ENCODE results near the gene S100PBP. TPM values are rescaled to one million over a fixed set of nuclear protein-coding genes. Genes with fewer than 3 reads are reported as not detected.

S100PBP gene
- total and polyA plus RNA-seq, 9 of the 15 experiments (the other 6 are each of a cell fraction or from before 2014, with no cell fraction given): 22.9 to 60.2 (median 32.9) TPM

DNA sequence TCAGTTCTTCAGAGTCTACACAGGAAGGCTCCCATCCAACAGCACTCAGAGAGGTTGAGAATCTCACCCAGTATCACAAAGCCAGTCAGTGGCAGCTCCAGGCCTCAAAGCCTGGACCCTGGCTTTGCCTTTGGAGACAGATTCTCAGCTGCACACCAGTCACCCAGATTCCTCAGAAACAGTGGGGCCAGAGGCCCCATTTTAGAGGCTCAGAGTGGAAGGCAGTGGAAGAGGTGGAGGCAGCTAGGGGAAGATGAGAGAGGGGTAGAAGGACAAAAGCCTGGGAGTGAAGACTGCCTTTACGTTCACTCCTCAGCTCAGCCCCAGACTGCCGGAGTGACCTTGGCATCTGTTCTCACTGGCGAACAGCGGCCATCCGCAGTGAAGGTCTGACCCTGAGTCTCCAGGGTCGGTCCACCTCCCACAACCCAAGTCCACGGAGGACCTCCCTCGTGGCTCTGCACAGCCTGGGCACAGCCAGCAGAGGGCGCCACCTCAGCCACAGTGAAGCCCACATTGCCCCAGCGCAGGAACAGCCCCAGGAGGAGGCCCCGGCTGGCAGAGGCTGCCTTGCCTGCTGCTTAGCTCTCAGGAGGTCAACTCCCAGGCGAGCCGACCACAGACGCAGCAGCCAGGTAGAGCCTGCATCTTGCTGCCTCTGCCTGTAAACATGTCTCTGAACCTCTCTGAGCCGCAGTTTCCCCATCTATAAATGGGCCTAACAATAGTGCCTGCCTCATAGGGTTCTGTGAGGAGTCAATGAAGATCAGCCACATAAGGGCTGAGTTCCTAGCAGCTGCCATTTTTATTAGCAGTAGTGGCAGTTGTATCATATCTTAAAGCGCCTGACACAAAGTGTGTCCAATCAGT is 59.1 kb downstream of the S100PBP start (continued):
- TF ChIP-seq, protein P1, sequence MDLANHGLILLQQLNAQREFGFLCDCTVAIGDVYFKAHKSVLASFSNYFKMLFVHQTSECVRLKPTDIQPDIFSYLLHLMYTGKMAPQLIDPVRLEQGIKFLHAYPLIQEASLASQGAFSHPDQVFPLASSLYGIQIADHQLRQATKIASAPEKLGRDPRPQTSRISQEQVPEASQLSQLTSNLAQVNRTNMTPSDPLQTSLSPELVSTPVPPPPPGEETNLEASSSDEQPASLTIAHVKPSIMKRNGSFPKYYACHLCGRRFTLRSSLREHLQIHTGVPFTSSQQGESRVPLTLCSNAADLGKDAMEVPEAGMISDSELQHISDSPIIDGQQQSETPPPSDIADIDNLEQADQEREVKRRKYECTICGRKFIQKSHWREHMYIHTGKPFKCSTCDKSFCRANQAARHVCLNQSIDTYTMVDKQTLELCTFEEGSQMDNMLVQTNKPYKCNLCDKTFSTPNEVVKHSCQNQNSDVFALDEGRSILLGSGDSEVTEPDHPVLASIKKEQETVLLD (IDR thresholded peaks at IDR 0.05): 0 out of 2 replicates have a peak, but pooled peaks have one; percentile 37
- TF ChIP-seq CREB1 (IDR thresholded peaks at IDR 0.05) (no peak), CREB1 (CRISPR knock-in tag; IDR thresholded peaks at IDR 0.05) (peak; percentile 26; the same call in 1 of the 2 replicates), ZNF778 (CRISPR knock-in tag; IDR thresholded peaks at IDR 0.05) (no peak), ZFP36 (IDR thresholded peaks at IDR 0.05; ENCODE audit: low read depth, low read length, partially characterized antibody) (peak; percentile 11), MAZ (CRISPR knock-in tag; conservative IDR thresholded peaks at IDR 0.05 in 1 of 2, IDR thresholded peaks at IDR 0.05 in 1 of 2) (peak; percentile 22 to 52; a peak in 2 of 4 replicates), ZSCAN32 (CRISPR knock-in tag; IDR thresholded peaks at IDR 0.05) (no peak), CSDE1 (IDR thresholded peaks at IDR 0.05) (no peak), RBFOX2 (IDR thresholded peaks at IDR 0.05; ENCODE audit: low read depth, low read length) (0 out of 2 replicates have a peak, but pooled peaks have one; percentile 34), BMI1 (IDR thresholded peaks at IDR 0.05; ENCODE audit: low read length) (0 out of 2 replicates have a peak, but pooled peaks have one; percentile 17), TEAD4 (IDR thresholded peaks at IDR 0.05; ENCODE audit: low read length) (no peak), TEAD4 (CRISPR knock-in tag; IDR thresholded peaks at IDR 0.05; ENCODE audit: borderline replicate concordance) (no peak), RUNX1 (IDR thresholded peaks at IDR 0.05; ENCODE audit: low read depth) (no peak), CHD4 (IDR thresholded peaks at IDR 0.05; ENCODE audit: insufficient read depth, insufficient replicate concordance, low read depth, low read length, poor library complexity, severe bottlenecking) (no peak), CREBBP (IDR thresholded peaks at IDR 0.05; ENCODE audit: low read depth, low read length) (no peak), HNRNPK (IDR thresholded peaks at IDR 0.05; ENCODE audit: low read depth, low read length, poor library complexity, severe bottlenecking) (no peak), FOXM1 (IDR thresholded peaks at IDR 0.05; ENCODE audit: low read depth) (no peak), FOXM1 (CRISPR knock-in tag; IDR thresholded peaks at IDR 0.05; ENCODE audit: low read depth) (no peak)
- TF ChIP-seq, protein P2, sequence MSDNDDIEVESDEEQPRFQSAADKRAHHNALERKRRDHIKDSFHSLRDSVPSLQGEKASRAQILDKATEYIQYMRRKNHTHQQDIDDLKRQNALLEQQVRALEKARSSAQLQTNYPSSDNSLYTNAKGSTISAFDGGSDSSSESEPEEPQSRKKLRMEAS (CRISPR knock-in tag; IDR thresholded peaks at IDR 0.05): peak; percentile 71; the same call in 1 of the 2 replicates

Data from K562 (cell line).